ENCODE data around the gene KRTAP20-3.

KRTAP20-3 gene

GRCh38 chr21:30616125-30616524 lies 26.5 kb upstream of the KRTAP20-3 start, which contains the start of gene KRTAP20-1:
KRTAP20-1 (plus strand) TSS chr21:30616425; CDS start chr21:30616455, 30 bp downstream.
- no peak for TF ChIP-seq CTCF (IDR thresholded peaks at IDR 0.05)
- no peak within 1 kb of the TSS for H3K27ac ChIP-seq

- H3K27ac ChIP-seq, result no peak overlapping the region
- no peak for TF ChIP-seq CTCF (IDR thresholded peaks at IDR 0.05)
- no peak for TF ChIP-seq ZFX (IDR thresholded peaks at IDR 0.05; ENCODE audit: borderline replicate concordance)
These were observed 22.6 kb upstream of the KRTAP20-3 start for GRCh38 chr21:30620080-30620479.

GRCh38 chr21:30620522-30620921 lies 22.1 kb upstream of the KRTAP20-3 start, which contains the start of gene KRTAP20-4:
KRTAP20-4 (plus strand) TSS chr21:30620627.
- TF ChIP-seq CTCF (IDR thresholded peaks at IDR 0.05) (no peak), ZFX (IDR thresholded peaks at IDR 0.05; ENCODE audit: borderline replicate concordance) (no peak)
- no peak within 1 kb of the TSS for H3K27ac ChIP-seq

- no peak for TF ChIP-seq CTCF (IDR thresholded peaks at IDR 0.05)
- no peak for TF ChIP-seq ZFX (IDR thresholded peaks at IDR 0.05; ENCODE audit: borderline replicate concordance)
- no peak overlapping the region for H3K27ac ChIP-seq
These were observed 19.3 kb upstream of the KRTAP20-3 start for GRCh38 chr21:30623362-30623761.

- no peak for TF ChIP-seq CTCF (IDR thresholded peaks at IDR 0.05)
- no peak for TF ChIP-seq ZFX (IDR thresholded peaks at IDR 0.05; ENCODE audit: borderline replicate concordance)
- no peak overlapping the region for H3K27ac ChIP-seq
These were observed 17.1 kb upstream of the KRTAP20-3 start for GRCh38 chr21:30625449-30626165.

GRCh38 chr21:30628109-30628508 lies 14.6 kb upstream of the KRTAP20-3 start:
- no peak for TF ChIP-seq CTCF (IDR thresholded peaks at IDR 0.05)
- TF ChIP-seq ZFX (IDR thresholded peaks at IDR 0.05; ENCODE audit: borderline replicate concordance), result no peak
- no peak overlapping the region for H3K27ac ChIP-seq

GRCh38 chr21:30629200-30629599 lies 13.5 kb upstream of the KRTAP20-3 start:
- no peak overlapping the region for H3K27ac ChIP-seq
- TF ChIP-seq ZFX (IDR thresholded peaks at IDR 0.05; ENCODE audit: borderline replicate concordance), result no peak
- no peak for TF ChIP-seq CTCF (IDR thresholded peaks at IDR 0.05)
